HEK293T (cell line): Measurements from ENCODE around the gene KIF19.

Experiments used
- CTCF ChIA-PET: fragments of 350-600 bp; formaldehyde crosslinking; extraction: SDS; loops from one replicate; lab custom pipeline; 2021; ENCODE audit warnings: antibody characterized with exemption, inconsistent platforms; lab: Yijun Ruan, JAX
- POLR2A ChIA-PET: fragments of 350-600 bp; formaldehyde crosslinking; extraction: SDS; loops from one replicate; lab custom pipeline; 2020; ENCODE audit warnings: antibody characterized with exemption, inconsistent platforms; lab: Yijun Ruan, JAX
- DNase-seq: peaks from one replicate; pipeline ENCODE4 v3.0.0; 2012; ENCODE audit warnings: mixed read lengths; ENCODE audit errors: extremely low spot score
- ARNT ChIP-seq: fragments of 450-650 bp; IDR thresholded peaks from 2 replicates; pipeline ENCODE4 v1.6.1; 2017; ENCODE audit warnings: mild to moderate bottlenecking
- BHLHE40 ChIP-seq: fragments of 450-650 bp; IDR thresholded peaks from 2 replicates; pipeline ENCODE4 v1.6.1; 2016; ENCODE audit warnings: mild to moderate bottlenecking, moderate library complexity, borderline replicate concordance
- CTBP1 ChIP-seq: fragments of 450-650 bp; IDR thresholded peaks from 2 replicates; pipeline ENCODE4 v1.6.1; 2016; ENCODE audit warnings: borderline replicate concordance
- ELF4 ChIP-seq: fragments of 450-650 bp; IDR thresholded peaks from 2 replicates; pipeline ENCODE4 v1.6.1; 2017; ENCODE audit warnings: antibody characterized with exemption
- FOXA1 ChIP-seq: fragments of 450-650 bp; IDR thresholded peaks from 2 replicates; pipeline ENCODE4 v1.6.1; 2016; ENCODE audit warnings: mild to moderate bottlenecking
- FOXK2 ChIP-seq: fragments of 450-650 bp; IDR thresholded peaks from 2 replicates; pipeline ENCODE4 v1.6.1; 2016; ENCODE audit warnings: mild to moderate bottlenecking
- FOXM1 ChIP-seq: fragments of 450-650 bp; IDR thresholded peaks from 2 replicates; pipeline ENCODE4 v1.6.1; 2017; ENCODE audit warnings: mild to moderate bottlenecking, borderline replicate concordance
- HDGF ChIP-seq: fragments of 450-650 bp; IDR thresholded peaks from 2 replicates; pipeline ENCODE4 v1.6.1; 2017; ENCODE audit warnings: antibody characterized with exemption, borderline replicate concordance
- L3MBTL2 ChIP-seq: fragments of 450-650 bp; conservative IDR thresholded peaks from 2 replicates; pipeline ENCODE4 v1.6.1; 2016; ENCODE audit warnings: mild to moderate bottlenecking
- LEF1 ChIP-seq: fragments of 450-650 bp; IDR thresholded peaks from 2 replicates; pipeline ENCODE4 v1.6.1; 2017; ENCODE audit warnings: mild to moderate bottlenecking, borderline replicate concordance
- NFRKB ChIP-seq: fragments of 450-650 bp; IDR thresholded peaks from 2 replicates; pipeline ENCODE4 v1.6.1; 2016; ENCODE audit warnings: mild to moderate bottlenecking, moderate library complexity
- PKNOX1 ChIP-seq: fragments of 450-650 bp; IDR thresholded peaks from 2 replicates; pipeline ENCODE4 v1.6.1; 2016
- SP1 ChIP-seq: fragments of 450-650 bp; IDR thresholded peaks from 2 replicates; pipeline ENCODE4 v1.6.1; 2017
- SUZ12 ChIP-seq: fragments of 450-650 bp; IDR thresholded peaks from 2 replicates; pipeline ENCODE4 v1.6.1; 2016; ENCODE audit warnings: mild to moderate bottlenecking
- TARDBP ChIP-seq: fragments of 450-650 bp; IDR thresholded peaks from 2 replicates; pipeline ENCODE4 v1.6.1; 2016
- ZNF384 ChIP-seq: fragments of 450-650 bp; IDR thresholded peaks from 2 replicates; pipeline ENCODE4 v1.6.1; 2016

Gene KIF19

GRCh38 chr17:74392848-74393247 lies 66.8 kb downstream of the KIF19 start:
- 0 out of 2 replicates have a peak, but pooled peaks have one; percentile 28 for TF ChIP-seq L3MBTL2
- TF ChIP-seq SP1 = no peak
- no peak for DNase-seq
- ChIA-PET POLR2A (interaction anchor here (1.0 kb wide), 1 partner anchor 37 kb away, joined by 3 read pairs; no protein-coding TSS in a partner anchor), CTCF (interaction anchor here (0.7 kb wide), 1 partner anchor 17 kb away, joined by 3 read pairs; no protein-coding TSS in a partner anchor)

GRCh38 chr17:74393346-74393942 lies 67.4 kb downstream of the KIF19 start:
- TF ChIP-seq HDGF (no peak), NFRKB (no peak), SP1 (no peak), FOXK2 (no peak), FOXM1 (no peak), ARNT (no peak), FOXA1 (no peak), SUZ12 (no peak), BHLHE40 (no peak), PKNOX1 (no peak), ZNF384 (no peak), TARDBP (no peak), LEF1 (no peak), L3MBTL2 (no peak)
- ChIA-PET POLR2A (interaction anchor here (1.1 kb wide), 1 partner anchor 24 kb away, joined by 3 read pairs; no protein-coding TSS in a partner anchor), CTCF (interaction anchor here (0.7 to 1.8 kb wide), 2 partner anchors 17 to 65 kb away, joined by 3 to 6 read pairs; no protein-coding TSS in a partner anchor)
- no peak for DNase-seq

GRCh38 chr17:74394275-74394950 lies 68.4 kb downstream of the KIF19 start:
- ChIA-PET POLR2A (interaction anchor here (1.1 kb wide), 1 partner anchor 23 kb away, joined by 3 read pairs; no protein-coding TSS in a partner anchor), CTCF (interaction anchor here (0.7 to 1.8 kb wide), 3 partner anchors 9 to 64 kb away, joined by 3 to 6 read pairs (median 4); no protein-coding TSS in a partner anchor)
- no peak for DNase-seq
- TF ChIP-seq FOXM1 (no peak), TARDBP (no peak), HDGF (no peak), ELF4 (no peak), NFRKB (no peak), BHLHE40 (no peak), CTBP1 (no peak), LEF1 (no peak), ARNT (no peak), L3MBTL2 (no peak)

- POLR2A ChIA-PET = no interaction called here
- CTCF ChIA-PET = interaction anchor here (0.9 to 1.8 kb wide), 2 partner anchors 16 to 63 kb away, joined by 3 to 6 read pairs; no protein-coding TSS in a partner anchor
- no peak for DNase-seq
- TF ChIP-seq FOXA1 (no peak), FOXK2 (no peak), PKNOX1 (no peak), BHLHE40 (no peak), NFRKB (no peak), CTBP1 (no peak), FOXM1 (no peak), LEF1 (no peak), ELF4 (no peak), SUZ12 (no peak), ARNT (no peak), ZNF384 (no peak), L3MBTL2 (no peak)
Observed at GRCh38 chr17:74394977-74395376, 69.0 kb downstream of the KIF19 start.

- DNase-seq = no peak
- POLR2A ChIA-PET = no interaction called here
- TF ChIP-seq FOXM1 = no peak
- TF ChIP-seq PKNOX1 = no peak
- no peak for TF ChIP-seq SUZ12
- TF ChIP-seq HDGF = no peak
- no peak for TF ChIP-seq TARDBP
- no peak for TF ChIP-seq FOXK2
- TF ChIP-seq ARNT = no peak
- TF ChIP-seq BHLHE40 = no peak
- CTCF ChIA-PET = no interaction called here
Observed at GRCh38 chr17:74396567-74396966, 70.5 kb downstream of the KIF19 start.

- no peak for TF ChIP-seq SP1
- no peak for TF ChIP-seq FOXA1
- no peak for TF ChIP-seq ELF4
- no peak for TF ChIP-seq SUZ12
- TF ChIP-seq ARNT = no peak
- no peak for TF ChIP-seq PKNOX1
- TF ChIP-seq BHLHE40 = no peak
- TF ChIP-seq LEF1 = no peak
- TF ChIP-seq ZNF384 = no peak
- TF ChIP-seq L3MBTL2 = no peak
- no peak for TF ChIP-seq FOXM1
- TF ChIP-seq HDGF = no peak
- DNase-seq = no peak
- POLR2A ChIA-PET = no interaction called here
- CTCF ChIA-PET = interaction anchor here (0.6 to 1.0 kb wide), 2 partner anchors 23 to 104 kb away, joined by 3 to 4 read pairs; no protein-coding TSS in a partner anchor
Observed at GRCh38 chr17:74402048-74402447, 76.0 kb downstream of the KIF19 start.
